GDM1 (cell line): ENCODE data around the gene SEL1L.
"Not testable (repeated sequence)": the region's sequence is repeated elsewhere in the genome, so short reads cannot be mapped to it uniquely, and the experiment has no call there.

Experiments
- DNase-seq: peaks from one replicate; lab custom pipeline; 2025; lab: John Stamatoyannopoulos, UW

Gene SEL1L

GRCh38 chr14:81474148-81474492 lies 59.5 kb downstream of the SEL1L start:
- DNase-seq: no peak

- DNase-seq: no peak
Measured at GRCh38 chr14:81473456-81474147, 60.1 kb downstream of the SEL1L start.

GRCh38 chr14:81472096-81472800 lies 61.4 kb downstream of the SEL1L start:
- no peak for DNase-seq

- no peak for DNase-seq
Measured at GRCh38 chr14:81471062-81471461, 62.6 kb downstream of the SEL1L start.

GRCh38 chr14:81470557-81470826 lies 63.2 kb downstream of the SEL1L start:
- DNase-seq: not testable (repeated sequence)

GRCh38 chr14:81466854-81467253 lies 66.8 kb downstream of the SEL1L start:
- DNase-seq: no peak

- no peak for DNase-seq
Measured at GRCh38 chr14:81465507-81466228, 68.0 kb downstream of the SEL1L start.

GRCh38 chr14:81465003-81465392 lies 68.7 kb downstream of the SEL1L start:
- DNase-seq: not testable (repeated sequence)

- peak; percentile 16 for DNase-seq
Measured at GRCh38 chr14:81464253-81465002, 69.2 kb downstream of the SEL1L start.

GRCh38 chr14:81462356-81462755 lies 71.3 kb downstream of the SEL1L start:
- not testable (repeated sequence) for DNase-seq

GRCh38 chr14:81459912-81460311 lies 73.7 kb downstream of the SEL1L start:
- DNase-seq: no peak

- DNase-seq: no peak
Measured at GRCh38 chr14:81458352-81458751, 75.3 kb downstream of the SEL1L start.

- DNase-seq: no peak
Measured at GRCh38 chr14:81455390-81455789, 78.3 kb downstream of the SEL1L start.

- DNase-seq: no peak
Measured at GRCh38 chr14:81454572-81455218, 79.0 kb downstream of the SEL1L start.

GRCh38 chr14:81453166-81453766 lies 80.4 kb downstream of the SEL1L start:
- DNase-seq: peak; percentile 26

- no peak for DNase-seq
Measured at GRCh38 chr14:81452341-81453133, 81.1 kb downstream of the SEL1L start.

- no peak for DNase-seq
Measured at GRCh38 chr14:81450976-81451375, 82.7 kb downstream of the SEL1L start.

GRCh38 chr14:81450100-81450531 lies 83.5 kb downstream of the SEL1L start:
- no peak for DNase-seq

GRCh38 chr14:81449576-81449975 lies 84.1 kb downstream of the SEL1L start:
- no peak for DNase-seq

GRCh38 chr14:81449114-81449513 lies 84.5 kb downstream of the SEL1L start:
- DNase-seq: no peak
